Measurements from ENCODE around the gene SNX19.

The SNX19 gene

DNA sequence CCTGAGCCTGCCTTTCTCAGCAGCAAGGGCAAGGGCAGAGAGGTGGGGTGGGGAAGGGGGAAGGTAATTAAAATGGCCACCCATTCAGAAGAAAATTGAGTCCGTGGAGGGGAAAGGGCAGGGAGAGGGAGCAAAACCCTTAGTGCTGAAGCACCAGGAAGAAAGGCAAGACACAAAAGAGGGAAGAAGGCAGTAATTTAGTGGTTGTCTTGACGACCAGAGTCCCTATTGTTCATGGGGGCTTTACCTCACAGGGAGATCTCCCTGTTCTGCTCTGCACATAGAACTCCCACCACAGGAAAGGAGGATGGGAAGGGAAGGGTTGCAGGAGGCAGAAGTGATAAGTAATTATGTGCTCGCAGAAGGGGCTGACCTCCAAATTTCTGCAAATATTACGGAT is 23.4 kb downstream of the SNX19 start:
- no peaks in the 10 kb centered on the region for H3K27me3 ChIP-seq
- H3K36me3 ChIP-seq = peaks cover 30% of the 10 kb centered on the region
- H3K9me3 ChIP-seq = no peaks in the 10 kb centered on the region
- TF ChIP-seq, protein P1, sequence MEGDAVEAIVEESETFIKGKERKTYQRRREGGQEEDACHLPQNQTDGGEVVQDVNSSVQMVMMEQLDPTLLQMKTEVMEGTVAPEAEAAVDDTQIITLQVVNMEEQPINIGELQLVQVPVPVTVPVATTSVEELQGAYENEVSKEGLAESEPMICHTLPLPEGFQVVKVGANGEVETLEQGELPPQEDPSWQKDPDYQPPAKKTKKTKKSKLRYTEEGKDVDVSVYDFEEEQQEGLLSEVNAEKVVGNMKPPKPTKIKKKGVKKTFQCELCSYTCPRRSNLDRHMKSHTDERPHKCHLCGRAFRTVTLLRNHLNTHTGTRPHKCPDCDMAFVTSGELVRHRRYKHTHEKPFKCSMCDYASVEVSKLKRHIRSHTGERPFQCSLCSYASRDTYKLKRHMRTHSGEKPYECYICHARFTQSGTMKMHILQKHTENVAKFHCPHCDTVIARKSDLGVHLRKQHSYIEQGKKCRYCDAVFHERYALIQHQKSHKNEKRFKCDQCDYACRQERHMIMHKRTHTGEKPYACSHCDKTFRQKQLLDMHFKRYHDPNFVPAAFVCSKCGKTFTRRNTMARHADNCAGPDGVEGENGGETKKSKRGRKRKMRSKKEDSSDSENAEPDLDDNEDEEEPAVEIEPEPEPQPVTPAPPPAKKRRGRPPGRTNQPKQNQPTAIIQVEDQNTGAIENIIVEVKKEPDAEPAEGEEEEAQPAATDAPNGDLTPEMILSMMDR (IDR thresholded peaks at IDR 0.05; ENCODE audit: low read depth, low read length) = no peak
- H3K4me3 ChIP-seq (ENCODE audit: low read depth, low read length) = no peak overlapping the region
- H3K4me1 ChIP-seq = no peaks in the 10 kb centered on the region
- DNase-seq = no peak

DNA sequence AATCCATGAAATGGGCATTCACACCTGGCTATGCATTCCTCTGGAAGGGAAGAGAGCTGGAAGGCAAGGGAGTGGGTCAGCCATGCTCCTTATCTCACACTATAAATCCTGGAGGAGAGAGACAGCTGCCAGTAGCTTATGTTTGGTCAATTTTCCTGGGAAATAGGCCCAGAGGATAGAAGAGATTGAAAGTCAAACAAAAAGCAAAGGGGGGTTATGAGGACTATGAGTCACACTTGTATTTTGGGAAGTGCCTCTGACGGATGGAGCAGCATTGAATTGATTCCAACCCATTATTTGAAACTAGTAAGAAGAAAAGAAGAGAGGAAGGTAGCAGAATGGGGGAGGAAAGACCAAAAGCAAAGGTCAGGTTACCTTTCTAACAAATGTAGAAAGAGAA is 25.0 kb downstream of the SNX19 start:
- DNase-seq = no peak
- Histone ChIP-seq H3K27me3 (no peaks in the 10 kb centered on the region), H3K36me3 (peaks cover 25% of the 10 kb centered on the region), H3K4me1 (no peaks in the 10 kb centered on the region), H3K4me3 (ENCODE audit: low read depth, low read length) (no peak overlapping the region), H3K9me3 (no peaks in the 10 kb centered on the region)
- TF ChIP-seq, protein P1 (IDR thresholded peaks at IDR 0.05; ENCODE audit: low read depth, low read length) = no peak

DNA sequence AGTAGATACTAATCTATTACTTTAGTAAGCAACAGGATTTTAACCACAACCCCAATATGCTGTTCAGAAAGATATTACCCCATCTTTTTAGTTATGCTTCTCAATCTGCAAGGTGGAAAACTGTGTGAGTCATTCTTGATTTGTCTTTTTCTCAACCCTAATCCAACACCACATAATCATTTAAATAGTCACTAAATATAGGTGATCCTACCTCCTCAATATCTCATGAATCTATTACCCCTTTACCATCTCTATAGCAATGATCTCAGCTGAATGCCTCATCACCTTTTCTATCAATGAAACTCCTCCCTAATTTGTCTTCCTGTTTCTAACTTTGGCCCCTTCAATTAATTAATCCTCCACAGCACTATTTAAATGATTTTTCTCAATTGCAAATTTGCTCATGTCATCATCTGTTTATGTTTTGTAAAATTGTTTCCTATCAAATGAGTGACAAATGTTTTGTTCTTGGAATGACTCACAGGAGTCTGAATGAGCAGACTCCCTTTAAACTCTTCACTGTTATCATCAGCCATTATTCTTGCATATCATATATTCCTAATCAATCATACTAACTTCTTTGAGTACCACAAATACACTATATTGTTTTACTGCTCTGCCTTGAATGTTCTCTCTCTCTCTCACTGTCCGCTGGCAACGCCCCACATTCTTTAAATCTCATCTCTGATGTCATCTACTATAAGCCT is 26.1 kb downstream of the SNX19 start:
- Histone ChIP-seq H3K36me3 (peaks cover 30% of the 10 kb centered on the region), H3K4me3 (ENCODE audit: low read depth, low read length) (no peak overlapping the region), H3K27me3 (no peaks in the 10 kb centered on the region), H3K9me3 (no peaks in the 10 kb centered on the region), H3K4me1 (no peaks in the 10 kb centered on the region)
- no peak for DNase-seq
- TF ChIP-seq, protein P1 (IDR thresholded peaks at IDR 0.05; ENCODE audit: low read depth, low read length) = no peak

DNA sequence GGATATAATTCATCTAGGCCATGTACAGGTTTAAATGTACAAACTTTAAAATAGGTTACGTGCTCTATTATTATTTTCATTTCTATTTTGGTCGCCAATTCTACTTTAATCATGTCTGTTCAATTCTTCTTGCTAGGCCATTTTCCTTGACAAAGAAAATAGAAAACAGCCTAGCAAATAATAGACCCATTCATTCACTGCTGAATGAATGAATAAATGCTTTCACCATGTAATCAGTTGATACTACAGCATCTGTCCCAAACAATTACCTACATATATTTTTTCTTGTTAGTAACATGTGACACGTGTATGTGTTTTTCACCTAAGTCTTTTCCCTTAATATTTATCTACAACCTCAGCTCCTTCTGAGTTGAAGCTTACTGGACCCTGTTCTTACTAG is 27.5 kb downstream of the SNX19 start:
- Histone ChIP-seq H3K4me1 (no peaks in the 10 kb centered on the region), H3K36me3 (peaks cover 26% of the 10 kb centered on the region), H3K9me3 (no peaks in the 10 kb centered on the region), H3K27me3 (no peaks in the 10 kb centered on the region), H3K4me3 (ENCODE audit: low read depth, low read length) (no peak overlapping the region)
- DNase-seq = no peak
- TF ChIP-seq, protein P1 (IDR thresholded peaks at IDR 0.05; ENCODE audit: low read depth, low read length) = no peak

DNA sequence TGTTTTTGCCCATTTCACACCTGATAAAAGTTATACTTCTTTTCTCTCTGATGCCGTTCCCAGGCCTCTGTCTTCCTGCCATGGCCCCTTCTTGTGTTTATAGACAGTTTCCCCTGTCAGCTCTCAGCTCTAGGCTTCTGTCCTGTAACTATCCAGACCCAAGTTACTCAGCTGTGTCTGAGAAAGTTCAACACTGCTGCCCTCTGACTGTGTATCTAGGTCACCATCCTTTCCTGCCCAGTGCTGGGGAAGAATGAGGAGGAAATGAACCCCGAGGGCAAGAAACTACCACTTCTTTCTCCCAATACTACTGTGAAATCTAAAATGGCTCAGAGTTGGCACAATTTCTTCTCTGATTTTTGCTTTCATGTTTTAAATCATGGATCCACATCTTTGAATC is 29.6 kb downstream of the SNX19 start:
- H3K36me3 ChIP-seq = peaks cover 32% of the 10 kb centered on the region
- DNase-seq = no peak
- H3K27me3 ChIP-seq = no peaks in the 10 kb centered on the region
- TF ChIP-seq, protein P1 (IDR thresholded peaks at IDR 0.05; ENCODE audit: low read depth, low read length) = no peak
- no peaks in the 10 kb centered on the region for H3K4me1 ChIP-seq
- H3K9me3 ChIP-seq = no peaks in the 10 kb centered on the region
- H3K4me3 ChIP-seq (ENCODE audit: low read depth, low read length) = no peak overlapping the region

DNA sequence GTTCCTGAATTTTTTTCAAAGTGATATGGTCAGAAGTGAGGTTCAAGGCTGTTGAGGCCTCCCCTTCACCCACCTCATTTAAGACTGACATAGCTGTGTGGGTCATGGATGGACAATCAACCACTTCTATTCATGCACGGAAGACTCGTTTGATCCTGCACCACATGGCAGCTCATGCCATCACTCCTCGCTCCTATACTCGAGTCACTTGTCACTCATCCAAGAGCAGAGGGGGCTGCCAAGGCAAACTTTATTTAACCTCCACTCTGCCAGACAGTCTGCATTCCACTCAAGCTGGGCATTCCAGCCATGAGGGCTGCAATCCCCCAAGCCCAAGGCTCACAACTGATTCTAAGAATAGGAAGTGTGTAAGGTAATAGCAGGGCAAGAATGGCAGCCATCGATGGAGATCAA is 34.1 kb downstream of the SNX19 start:
- no peak for DNase-seq
- H3K9me3 ChIP-seq = no peaks in the 10 kb centered on the region
- TF ChIP-seq, protein P1 (IDR thresholded peaks at IDR 0.05; ENCODE audit: low read depth, low read length) = no peak
- H3K36me3 ChIP-seq = peaks cover 57% of the 10 kb centered on the region
- no peak overlapping the region for H3K4me3 ChIP-seq (ENCODE audit: low read depth, low read length)
- H3K27me3 ChIP-seq = no peaks in the 10 kb centered on the region
- H3K4me1 ChIP-seq = no peaks in the 10 kb centered on the region
